HEK293 (cell line): ENCODE measurements around the gene RBM20.
A peak's percentile ranks its signal among the peaks of the same experiment; 100 is the strongest.
"Not testable (repeated sequence)": the region's sequence is repeated elsewhere in the genome, so short reads cannot be mapped to it uniquely, and the experiment has no call there.

Source experiments
- CTCF ChIA-PET: fragments of 350-600 bp; formaldehyde crosslinking; extraction: SDS; loops from one replicate; lab custom pipeline; 2021; ENCODE audit warnings: antibody characterized with exemption; lab: Yijun Ruan, JAX
- POLR2A ChIA-PET: fragments of 300-600 bp; formaldehyde crosslinking; extraction: SDS; loops from one replicate; lab custom pipeline; 2020; ENCODE audit warnings: antibody characterized with exemption, inconsistent platforms; lab: Yijun Ruan, JAX
- H3K27ac ChIP-seq: fragments of 200-500 bp; sonication (Bioruptor generic); 2 replicates; pipeline ENCODE4 v1.5.1; 2014; ENCODE audit warnings: low read depth, low read length, control low read depth, inconsistent platforms; ENCODE audit errors: extremely low read depth
- H3K36me3 ChIP-seq, 2 experiments: fragments of 200-500 bp in 1 of 2; sonication (Bioruptor generic) in 1 of 2; 1 replicate in 1 of 2; 2 replicates in 1 of 2; pipeline ENCODE4 v1.5.1; 2014 to 2017; ENCODE audit warnings: inconsistent platforms in 2 of 2, low read length in 2 of 2; ENCODE audit not compliant: control insufficient read depth in 2 of 2, insufficient read depth in 1 of 2
- H3K4me1 ChIP-seq: fragments of 200-500 bp; sonication (Bioruptor generic); 2 replicates; pipeline ENCODE4 v1.5.1; 2014; ENCODE audit warnings: mild to moderate bottlenecking, low read length, inconsistent platforms; ENCODE audit not compliant: control insufficient read depth, insufficient read depth
- H3K4me3 ChIP-seq: 2 replicates; pipeline ENCODE4 v1.5.1; 2011; ENCODE audit warnings: low read depth, mild to moderate bottlenecking, control low read depth, low read length, moderate library complexity
- H3K9me3 ChIP-seq: fragments of 200-500 bp; sonication (Bioruptor generic); 2 replicates; pipeline ENCODE4 v1.5.1; 2014; ENCODE audit warnings: low read depth, low read length, inconsistent platforms; ENCODE audit not compliant: control insufficient read depth, insufficient read depth
- BCL11B ChIP-seq: fragments of 450-650 bp; formaldehyde crosslinking; IDR thresholded peaks from 2 replicates; pipeline ENCODE4 v1.5.1; 2016; ENCODE audit warnings: low read depth, missing biosample characterization, missing genetic modification characterization
- HOXA7 ChIP-seq: sonication (generic); formaldehyde crosslinking; IDR thresholded peaks from 2 replicates; pipeline ENCODE4 v1.8.1; 2022; ENCODE audit warnings: missing genetic modification reagents, borderline replicate concordance
- HOXC10 ChIP-seq: sonication (generic); formaldehyde crosslinking; IDR thresholded peaks from 2 replicates; pipeline ENCODE4 v1.8.1; 2023; ENCODE audit warnings: mild to moderate bottlenecking, missing genetic modification reagents
- SP7 ChIP-seq: fragments of 450-650 bp; formaldehyde crosslinking; IDR thresholded peaks from 2 replicates; pipeline ENCODE4 v1.5.1; 2016; ENCODE audit warnings: missing biosample characterization, missing genetic modification characterization
- YY1 ChIP-seq: fragments of 450-650 bp; formaldehyde crosslinking; IDR thresholded peaks from 2 replicates; pipeline ENCODE4 v1.5.1; 2018; ENCODE audit warnings: missing biosample characterization, missing genetic modification characterization
- ZNF133 ChIP-seq: fragments of 450-650 bp; formaldehyde crosslinking; IDR thresholded peaks from 2 replicates; pipeline ENCODE4 v1.5.1; 2016; ENCODE audit warnings: missing biosample characterization, missing genetic modification characterization
- ZNF146 ChIP-seq: fragments of 450-650 bp; formaldehyde crosslinking; IDR thresholded peaks from 2 replicates; pipeline ENCODE4 v1.5.1; 2016; ENCODE audit warnings: missing biosample characterization, missing genetic modification characterization
- ZNF157 ChIP-seq: fragments of 450-650 bp; formaldehyde crosslinking; IDR thresholded peaks from 2 replicates; pipeline ENCODE4 v1.5.1; 2016; ENCODE audit warnings: missing biosample characterization, missing genetic modification characterization
- ZNF501 ChIP-seq: fragments of 450-650 bp; formaldehyde crosslinking; IDR thresholded peaks from 2 replicates; pipeline ENCODE4 v1.5.1; 2016; ENCODE audit warnings: missing biosample characterization, missing genetic modification characterization
- ZNF768 ChIP-seq: fragments of 450-650 bp; formaldehyde crosslinking; IDR thresholded peaks from 2 replicates; pipeline ENCODE4 v1.5.1; 2018; ENCODE audit warnings: missing biosample characterization, mild to moderate bottlenecking, missing genetic modification characterization
- ZSCAN16 ChIP-seq: fragments of 450-650 bp; formaldehyde crosslinking; IDR thresholded peaks from 2 replicates; pipeline ENCODE4 v1.5.1; 2016; ENCODE audit warnings: missing biosample characterization, missing genetic modification characterization
- TF ChIP-seq, protein P1 (sequence below): fragments of 450-650 bp; formaldehyde crosslinking; IDR thresholded peaks from 2 replicates; pipeline ENCODE4 v1.5.1; 2016; ENCODE audit warnings: missing biosample characterization, missing genetic modification characterization, borderline replicate concordance
- TF ChIP-seq, protein P2 (sequence below): fragments of 450-650 bp; formaldehyde crosslinking; IDR thresholded peaks from 2 replicates; pipeline ENCODE4 v1.5.1; 2016; ENCODE audit warnings: missing biosample characterization, missing genetic modification characterization

RBM20 gene

DNA sequence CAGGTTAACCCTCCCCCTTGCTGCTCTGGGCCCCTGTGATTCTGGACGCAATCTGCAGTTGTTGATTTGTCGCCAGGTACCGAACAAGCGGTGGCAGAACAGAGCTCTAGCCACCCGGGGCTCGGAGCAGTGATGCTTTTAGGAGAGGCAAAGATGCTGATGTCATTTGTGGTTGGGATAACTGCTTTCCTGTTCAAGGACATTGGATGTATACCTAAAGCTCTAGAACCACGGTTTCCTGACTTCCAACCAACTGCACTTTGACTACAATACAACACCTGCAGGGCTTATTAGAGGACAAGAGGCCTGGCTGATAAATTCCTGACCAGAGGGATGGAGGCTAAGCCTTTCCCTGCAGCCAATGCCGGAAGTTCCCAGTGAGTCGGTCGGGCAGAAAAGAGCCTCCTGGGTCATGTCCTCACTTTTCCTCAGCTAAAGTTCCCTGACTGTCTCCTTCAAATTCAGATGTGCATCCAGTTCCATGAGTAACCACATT, 6.5 kb upstream of the RBM20 start (continued):
- TF ChIP-seq HOXA7 (CRISPR knock-in tag): no peak
- TF ChIP-seq, protein P1, sequence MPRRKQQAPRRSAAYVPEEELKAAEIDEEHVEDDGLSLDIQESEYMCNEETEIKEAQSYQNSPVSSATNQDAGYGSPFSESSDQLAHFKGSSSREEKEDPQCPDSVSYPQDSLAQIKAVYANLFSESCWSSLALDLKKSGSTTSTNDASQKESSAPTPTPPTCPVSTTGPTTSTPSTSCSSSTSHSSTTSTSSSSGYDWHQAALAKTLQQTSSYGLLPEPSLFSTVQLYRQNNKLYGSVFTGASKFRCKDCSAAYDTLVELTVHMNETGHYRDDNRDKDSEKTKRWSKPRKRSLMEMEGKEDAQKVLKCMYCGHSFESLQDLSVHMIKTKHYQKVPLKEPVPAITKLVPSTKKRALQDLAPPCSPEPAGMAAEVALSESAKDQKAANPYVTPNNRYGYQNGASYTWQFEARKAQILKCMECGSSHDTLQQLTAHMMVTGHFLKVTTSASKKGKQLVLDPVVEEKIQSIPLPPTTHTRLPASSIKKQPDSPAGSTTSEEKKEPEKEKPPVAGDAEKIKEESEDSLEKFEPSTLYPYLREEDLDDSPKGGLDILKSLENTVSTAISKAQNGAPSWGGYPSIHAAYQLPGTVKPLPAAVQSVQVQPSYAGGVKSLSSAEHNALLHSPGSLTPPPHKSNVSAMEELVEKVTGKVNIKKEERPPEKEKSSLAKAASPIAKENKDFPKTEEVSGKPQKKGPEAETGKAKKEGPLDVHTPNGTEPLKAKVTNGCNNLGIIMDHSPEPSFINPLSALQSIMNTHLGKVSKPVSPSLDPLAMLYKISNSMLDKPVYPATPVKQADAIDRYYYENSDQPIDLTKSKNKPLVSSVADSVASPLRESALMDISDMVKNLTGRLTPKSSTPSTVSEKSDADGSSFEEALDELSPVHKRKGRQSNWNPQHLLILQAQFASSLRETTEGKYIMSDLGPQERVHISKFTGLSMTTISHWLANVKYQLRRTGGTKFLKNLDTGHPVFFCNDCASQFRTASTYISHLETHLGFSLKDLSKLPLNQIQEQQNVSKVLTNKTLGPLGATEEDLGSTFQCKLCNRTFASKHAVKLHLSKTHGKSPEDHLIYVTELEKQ (tag by site-specific recombination): 0 out of 2 replicates have a peak, but pooled peaks have one; percentile 4
- TF ChIP-seq SP7 (tag by site-specific recombination): 0 out of 2 replicates have a peak, but pooled peaks have one; percentile 3

DNA sequence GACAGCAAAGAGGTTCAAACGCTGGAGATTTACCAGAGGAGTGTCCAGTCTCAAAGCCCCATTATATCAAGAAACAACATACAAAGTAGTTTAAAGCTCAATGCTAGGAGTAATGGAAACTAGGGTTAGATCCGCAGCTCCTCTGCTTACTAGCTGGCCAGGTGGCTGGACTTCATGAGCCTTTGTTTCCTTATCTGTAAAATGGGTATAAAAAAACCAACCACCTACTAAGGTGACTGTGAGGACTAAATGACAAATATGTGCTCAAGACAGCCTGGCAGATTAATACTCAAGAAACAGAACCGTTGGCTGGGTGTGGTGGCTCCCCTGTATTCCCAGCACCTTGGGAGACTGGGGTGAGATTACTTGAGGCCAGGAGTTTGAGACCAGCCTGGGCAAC, 5.8 kb upstream of the RBM20 start:
- Histone ChIP-seq H3K9me3 (no peaks in the 10 kb centered on the region), H3K4me1 (peaks cover 41% of the 10 kb centered on the region), H3K4me3 (no peak overlapping the region), H3K27ac (no peak overlapping the region; the same call in 1 of the 2 replicates), H3K36me3 (no peaks in the 10 kb centered on the region)
- TF ChIP-seq HOXC10 (CRISPR knock-in tag) (no peak), BCL11B (tag by site-specific recombination) (no peak), ZNF133 (tag by site-specific recombination) (no peak), YY1 (tag by site-specific recombination) (no peak), ZNF157 (tag by site-specific recombination) (no peak), ZNF501 (tag by site-specific recombination) (no peak), ZNF768 (tag by site-specific recombination) (no peak), ZSCAN16 (tag by site-specific recombination) (no peak)
- CTCF ChIA-PET: interaction anchor here (0.6 to 1.6 kb wide), 4 partner anchors 27 to 237 kb away, joined by 3 to 5 read pairs (median 4); no protein-coding TSS in a partner anchor
- POLR2A ChIA-PET: interaction anchor here (0.7 kb wide), 1 partner anchor 33 kb away, joined by 3 read pairs; no protein-coding TSS in a partner anchor

DNA sequence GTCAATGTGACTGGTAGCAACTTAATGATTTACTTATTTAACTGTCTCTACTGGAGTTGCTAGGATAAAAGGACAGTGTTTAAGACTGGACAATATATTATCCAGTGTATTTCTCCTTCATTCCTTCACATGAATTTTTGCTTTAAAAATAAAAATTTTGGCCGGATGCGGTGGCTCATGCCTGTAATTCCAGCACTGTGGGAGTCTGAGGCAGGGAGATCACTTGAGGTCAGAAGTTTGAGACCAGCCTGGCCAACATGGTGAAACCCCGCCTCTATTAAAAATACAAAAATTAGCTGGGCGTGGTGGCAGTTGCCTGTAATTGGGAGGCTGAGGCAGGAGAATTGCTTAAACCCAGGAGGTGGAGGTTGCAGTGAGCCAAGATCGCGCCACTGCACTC, 5.1 kb upstream of the RBM20 start:
- POLR2A ChIA-PET, H3K9me3 ChIP-seq, H3K36me3 ChIP-seq, H3K4me3 ChIP-seq, H3K27ac ChIP-seq: not testable (repeated sequence)
- CTCF ChIA-PET: interaction anchor here (1.2 kb wide), 1 partner anchor 28 kb away, joined by 4 read pairs; no protein-coding TSS in a partner anchor
- peaks cover 41% of the 10 kb centered on the region for H3K4me1 ChIP-seq

DNA sequence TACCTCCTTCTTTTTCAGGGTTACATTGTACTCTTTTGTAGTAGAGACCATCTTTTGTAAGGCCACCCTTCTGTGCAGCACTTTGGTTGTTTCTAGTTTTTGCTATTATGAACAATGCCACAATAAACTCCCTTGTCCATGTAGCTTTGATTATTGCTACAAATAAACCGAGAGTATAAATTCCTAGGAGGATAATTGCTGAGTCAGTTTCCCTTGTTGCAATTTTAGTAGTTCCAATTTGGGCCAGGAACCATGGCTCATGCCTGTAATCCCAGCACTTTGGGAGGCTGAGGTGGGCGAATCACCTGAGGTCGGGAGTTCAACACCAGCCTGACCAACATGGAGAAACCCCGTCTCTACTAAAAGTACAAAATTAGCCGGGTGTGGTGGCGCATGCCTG, 4.3 kb upstream of the RBM20 start:
- H3K27ac ChIP-seq, H3K4me3 ChIP-seq, H3K9me3 ChIP-seq, H3K36me3 ChIP-seq, POLR2A ChIA-PET: not testable (repeated sequence)
- CTCF ChIA-PET: interaction anchor here (1.0 kb wide), 2 partner anchors 9 to 23 kb away, joined by 3 to 4 read pairs; no protein-coding TSS in a partner anchor
- TF ChIP-seq ZNF146 (tag by site-specific recombination): peak; percentile 88
- TF ChIP-seq, protein P2, sequence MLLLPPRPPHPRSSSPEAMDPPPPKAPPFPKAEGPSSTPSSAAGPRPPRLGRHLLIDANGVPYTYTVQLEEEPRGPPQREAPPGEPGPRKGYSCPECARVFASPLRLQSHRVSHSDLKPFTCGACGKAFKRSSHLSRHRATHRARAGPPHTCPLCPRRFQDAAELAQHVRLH (tag by site-specific recombination): 0 out of 2 replicates have a peak, but pooled peaks have one; percentile 46
- H3K4me1 ChIP-seq: peaks cover 37% of the 10 kb centered on the region
